HepG2 (cell line): ENCODE data around the gene SGSH. TPM values are rescaled to one million over a fixed set of nuclear protein-coding genes. Genes with fewer than 3 reads are reported as not detected.
A peak's percentile ranks its signal among the peaks of the same experiment; 100 is the strongest.

Experiments used
- CENPT ChIP-seq: sonication (generic); formaldehyde crosslinking; IDR thresholded peaks from 2 replicates; pipeline ENCODE4 v1.8.0; 2022; ENCODE audit warnings: low read depth, mild to moderate bottlenecking, moderate library complexity, missing genetic modification reagents
- DNMT3B ChIP-seq: conservative IDR thresholded peaks from 2 replicates; pipeline ENCODE4 v1.6.1; 2016; ENCODE audit warnings: missing biosample characterization, control low read depth
- MXD4 ChIP-seq: IDR thresholded peaks from 2 replicates; pipeline ENCODE4 v1.6.1; 2016; ENCODE audit warnings: mild to moderate bottlenecking, missing biosample characterization, missing genetic modification reagents
- PTBP1 ChIP-seq: fragments of 200-400 bp; formaldehyde crosslinking; IDR thresholded peaks from 2 replicates; pipeline ENCODE4 v1.6.1; 2018; ENCODE audit warnings: low read length, low read depth; ENCODE audit not compliant: poor library complexity, severe bottlenecking
- SNAPC2 ChIP-seq: sonication (generic); formaldehyde crosslinking; IDR thresholded peaks from 2 replicates; pipeline ENCODE4 v1.8.1; 2022; ENCODE audit warnings: mild to moderate bottlenecking, missing genetic modification reagents
- U2AF2 ChIP-seq: fragments of 200-400 bp; formaldehyde crosslinking; IDR thresholded peaks from 2 replicates; pipeline ENCODE4 v1.6.1; 2017; ENCODE audit warnings: low read depth, mild to moderate bottlenecking, low read length
- ZNF543 ChIP-seq: sonication (generic); formaldehyde crosslinking; IDR thresholded peaks from 2 replicates; pipeline ENCODE4 v1.4.0; 2020; ENCODE audit warnings: mild to moderate bottlenecking, missing genetic modification reagents
- ZNF83 ChIP-seq: sonication (generic); formaldehyde crosslinking; IDR thresholded peaks from 2 replicates; pipeline ENCODE4 v1.4.0; 2020; ENCODE audit warnings: missing genetic modification reagents, mild to moderate bottlenecking, borderline replicate concordance
- polyA plus RNA-seq, 8 experiments: library from polyadenylated mRNA; depleted of rRNA in 3 of 8; stranded (reverse) in 7 of 8; unstranded in 1 of 8; fragments of >200 nt; fragmentation: Illumina TruSeq in 4 of 8; extraction: Trizol in 4 of 8; gene quantifications; 2 replicates each; pipeline versions ENCODE4 v1.2.1 to v1.2.3, GENCODE V29; 2011 to 2016; ENCODE audit warnings: low read depth in 4 of 8, missing spikeins in 1 of 8, mixed read lengths in 1 of 8; ENCODE audit not compliant: insufficient read depth in 1 of 8
- total RNA-seq, 5 experiments: library from RNA; depleted of rRNA; stranded (reverse); fragments of >200 nt; fragmentation: Illumina TruSeq; extraction: Trizol; gene quantifications; 2 replicates each; pipeline ENCODE4 v1.2.3, GENCODE V29; 2016; ENCODE audit warnings: low read depth in 1 of 5
- TF ChIP-seq, protein P1 (sequence below): sonication (generic); formaldehyde crosslinking; IDR thresholded peaks from 2 replicates; pipeline ENCODE4 v1.5.1; 2020; ENCODE audit warnings: mild to moderate bottlenecking, missing genetic modification reagents, borderline replicate concordance
- TF ChIP-seq, protein P2 (sequence below): sonication (generic); formaldehyde crosslinking; IDR thresholded peaks from 2 replicates; pipeline ENCODE4 v1.4.0; 2020; ENCODE audit warnings: mild to moderate bottlenecking, missing genetic modification reagents
- TF ChIP-seq, protein P3 (sequence below): sonication (generic); formaldehyde crosslinking; IDR thresholded peaks from 2 replicates; pipeline ENCODE4 v1.8.0; 2022; ENCODE audit warnings: missing genetic modification reagents, mild to moderate bottlenecking, borderline replicate concordance
- TF ChIP-seq, protein P4 (sequence below): fragments of 450-650 bp; IDR thresholded peaks from 2 replicates; pipeline ENCODE4 v1.6.1; 2017
- TF ChIP-seq, protein P5 (sequence below): IDR thresholded peaks from 2 replicates; pipeline ENCODE4 v1.6.1; 2018; ENCODE audit warnings: missing genetic modification reagents, mild to moderate bottlenecking, missing compliant biosample characterization
- TF ChIP-seq, protein P6 (sequence below): sonication (generic); formaldehyde crosslinking; IDR thresholded peaks from 2 replicates; pipeline ENCODE4 v1.5.0; 2020; ENCODE audit warnings: mild to moderate bottlenecking, missing genetic modification reagents

Gene SGSH
- total and polyA plus RNA-seq, 2 of the 13 experiments (the other 11 are each of a cell fraction or from before 2014, with no cell fraction given): 12.2 to 17.6 TPM

DNA sequence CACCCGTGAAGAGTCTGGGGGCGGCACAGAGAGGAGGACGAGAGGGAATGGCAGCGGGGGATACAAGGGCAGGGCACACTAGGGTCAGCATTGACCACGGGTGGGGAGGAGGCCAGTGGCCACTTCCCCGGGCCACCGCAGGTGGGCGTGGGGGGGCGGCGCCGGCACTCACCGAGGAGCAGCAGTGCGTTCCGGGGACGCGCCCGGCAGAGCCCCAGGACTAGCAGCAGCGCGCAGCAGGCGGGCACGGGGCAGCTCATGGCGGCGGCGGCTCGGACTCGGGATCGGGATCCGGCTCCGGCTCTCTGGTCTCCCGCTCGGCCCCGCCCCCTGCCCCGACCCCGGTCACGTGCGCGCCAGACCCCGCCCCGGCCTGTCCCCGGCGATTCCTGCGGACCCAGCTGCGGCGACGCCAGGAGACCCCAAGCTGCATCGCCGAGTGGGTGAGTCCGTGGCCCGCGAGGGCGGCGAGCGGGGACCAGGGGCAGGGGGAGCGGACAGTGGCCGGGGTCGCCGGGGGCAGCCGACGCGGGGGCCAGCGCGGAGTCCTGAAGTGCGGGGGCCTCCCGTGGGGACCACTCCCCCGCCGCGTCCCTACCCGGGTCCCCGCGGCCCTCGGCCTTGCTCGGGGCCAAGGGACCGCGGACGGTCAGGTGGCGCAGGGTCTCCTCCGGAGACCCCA, at the start of gene SGSH, which contains the start of gene SLC26A11 (continued):
- TF ChIP-seq, protein P1, sequence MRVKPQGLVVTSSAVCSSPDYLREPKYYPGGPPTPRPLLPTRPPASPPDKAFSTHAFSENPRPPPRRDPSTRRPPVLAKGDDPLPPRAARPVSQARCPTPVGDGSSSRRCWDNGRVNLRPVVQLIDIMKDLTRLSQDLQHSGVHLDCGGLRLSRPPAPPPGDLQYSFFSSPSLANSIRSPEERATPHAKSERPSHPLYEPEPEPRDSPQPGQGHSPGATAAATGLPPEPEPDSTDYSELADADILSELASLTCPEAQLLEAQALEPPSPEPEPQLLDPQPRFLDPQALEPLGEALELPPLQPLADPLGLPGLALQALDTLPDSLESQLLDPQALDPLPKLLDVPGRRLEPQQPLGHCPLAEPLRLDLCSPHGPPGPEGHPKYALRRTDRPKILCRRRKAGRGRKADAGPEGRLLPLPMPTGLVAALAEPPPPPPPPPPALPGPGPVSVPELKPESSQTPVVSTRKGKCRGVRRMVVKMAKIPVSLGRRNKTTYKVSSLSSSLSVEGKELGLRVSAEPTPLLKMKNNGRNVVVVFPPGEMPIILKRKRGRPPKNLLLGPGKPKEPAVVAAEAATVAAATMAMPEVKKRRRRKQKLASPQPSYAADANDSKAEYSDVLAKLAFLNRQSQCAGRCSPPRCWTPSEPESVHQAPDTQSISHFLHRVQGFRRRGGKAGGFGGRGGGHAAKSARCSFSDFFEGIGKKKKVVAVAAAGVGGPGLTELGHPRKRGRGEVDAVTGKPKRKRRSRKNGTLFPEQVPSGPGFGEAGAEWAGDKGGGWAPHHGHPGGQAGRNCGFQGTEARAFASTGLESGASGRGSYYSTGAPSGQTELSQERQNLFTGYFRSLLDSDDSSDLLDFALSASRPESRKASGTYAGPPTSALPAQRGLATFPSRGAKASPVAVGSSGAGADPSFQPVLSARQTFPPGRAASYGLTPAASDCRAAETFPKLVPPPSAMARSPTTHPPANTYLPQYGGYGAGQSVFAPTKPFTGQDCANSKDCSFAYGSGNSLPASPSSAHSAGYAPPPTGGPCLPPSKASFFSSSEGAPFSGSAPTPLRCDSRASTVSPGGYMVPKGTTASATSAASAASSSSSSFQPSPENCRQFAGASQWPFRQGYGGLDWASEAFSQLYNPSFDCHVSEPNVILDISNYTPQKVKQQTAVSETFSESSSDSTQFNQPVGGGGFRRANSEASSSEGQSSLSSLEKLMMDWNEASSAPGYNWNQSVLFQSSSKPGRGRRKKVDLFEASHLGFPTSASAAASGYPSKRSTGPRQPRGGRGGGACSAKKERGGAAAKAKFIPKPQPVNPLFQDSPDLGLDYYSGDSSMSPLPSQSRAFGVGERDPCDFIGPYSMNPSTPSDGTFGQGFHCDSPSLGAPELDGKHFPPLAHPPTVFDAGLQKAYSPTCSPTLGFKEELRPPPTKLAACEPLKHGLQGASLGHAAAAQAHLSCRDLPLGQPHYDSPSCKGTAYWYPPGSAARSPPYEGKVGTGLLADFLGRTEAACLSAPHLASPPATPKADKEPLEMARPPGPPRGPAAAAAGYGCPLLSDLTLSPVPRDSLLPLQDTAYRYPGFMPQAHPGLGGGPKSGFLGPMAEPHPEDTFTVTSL: no peak
- TF ChIP-seq, protein P2, sequence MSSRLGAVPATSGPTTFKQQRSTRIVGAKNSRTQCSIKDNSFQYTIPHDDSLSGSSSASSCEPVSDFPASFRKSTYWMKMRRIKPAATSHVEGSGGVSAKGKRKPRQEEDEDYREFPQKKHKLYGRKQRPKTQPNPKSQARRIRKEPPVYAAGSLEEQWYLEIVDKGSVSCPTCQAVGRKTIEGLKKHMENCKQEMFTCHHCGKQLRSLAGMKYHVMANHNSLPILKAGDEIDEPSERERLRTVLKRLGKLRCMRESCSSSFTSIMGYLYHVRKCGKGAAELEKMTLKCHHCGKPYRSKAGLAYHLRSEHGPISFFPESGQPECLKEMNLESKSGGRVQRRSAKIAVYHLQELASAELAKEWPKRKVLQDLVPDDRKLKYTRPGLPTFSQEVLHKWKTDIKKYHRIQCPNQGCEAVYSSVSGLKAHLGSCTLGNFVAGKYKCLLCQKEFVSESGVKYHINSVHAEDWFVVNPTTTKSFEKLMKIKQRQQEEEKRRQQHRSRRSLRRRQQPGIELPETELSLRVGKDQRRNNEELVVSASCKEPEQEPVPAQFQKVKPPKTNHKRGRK: 0 out of 2 replicates have a peak, but pooled peaks have one; percentile 48
- peak; percentile 63; the same call in 1 of the 2 replicates for TF ChIP-seq MXD4
- TF ChIP-seq ZNF543 (CRISPR knock-in tag): peak; percentile 82
- TF ChIP-seq DNMT3B (CRISPR knock-in tag): no peak
- TF ChIP-seq ZNF83 (CRISPR knock-in tag): peak; percentile 77; the same call in 1 of the 2 replicates
- no peak for TF ChIP-seq SNAPC2 (CRISPR knock-in tag)
- no peak for TF ChIP-seq CENPT
- no peak for TF ChIP-seq PTBP1
- TF ChIP-seq U2AF2: no peak
- TF ChIP-seq, protein P3, sequence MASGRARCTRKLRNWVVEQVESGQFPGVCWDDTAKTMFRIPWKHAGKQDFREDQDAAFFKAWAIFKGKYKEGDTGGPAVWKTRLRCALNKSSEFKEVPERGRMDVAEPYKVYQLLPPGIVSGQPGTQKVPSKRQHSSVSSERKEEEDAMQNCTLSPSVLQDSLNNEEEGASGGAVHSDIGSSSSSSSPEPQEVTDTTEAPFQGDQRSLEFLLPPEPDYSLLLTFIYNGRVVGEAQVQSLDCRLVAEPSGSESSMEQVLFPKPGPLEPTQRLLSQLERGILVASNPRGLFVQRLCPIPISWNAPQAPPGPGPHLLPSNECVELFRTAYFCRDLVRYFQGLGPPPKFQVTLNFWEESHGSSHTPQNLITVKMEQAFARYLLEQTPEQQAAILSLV (CRISPR knock-in tag): peak; percentile 86; the same call in 1 of the 2 replicates
- TF ChIP-seq, protein P4, sequence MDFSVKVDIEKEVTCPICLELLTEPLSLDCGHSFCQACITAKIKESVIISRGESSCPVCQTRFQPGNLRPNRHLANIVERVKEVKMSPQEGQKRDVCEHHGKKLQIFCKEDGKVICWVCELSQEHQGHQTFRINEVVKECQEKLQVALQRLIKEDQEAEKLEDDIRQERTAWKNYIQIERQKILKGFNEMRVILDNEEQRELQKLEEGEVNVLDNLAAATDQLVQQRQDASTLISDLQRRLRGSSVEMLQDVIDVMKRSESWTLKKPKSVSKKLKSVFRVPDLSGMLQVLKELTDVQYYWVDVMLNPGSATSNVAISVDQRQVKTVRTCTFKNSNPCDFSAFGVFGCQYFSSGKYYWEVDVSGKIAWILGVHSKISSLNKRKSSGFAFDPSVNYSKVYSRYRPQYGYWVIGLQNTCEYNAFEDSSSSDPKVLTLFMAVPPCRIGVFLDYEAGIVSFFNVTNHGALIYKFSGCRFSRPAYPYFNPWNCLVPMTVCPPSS: no peak
- TF ChIP-seq, protein P5, sequence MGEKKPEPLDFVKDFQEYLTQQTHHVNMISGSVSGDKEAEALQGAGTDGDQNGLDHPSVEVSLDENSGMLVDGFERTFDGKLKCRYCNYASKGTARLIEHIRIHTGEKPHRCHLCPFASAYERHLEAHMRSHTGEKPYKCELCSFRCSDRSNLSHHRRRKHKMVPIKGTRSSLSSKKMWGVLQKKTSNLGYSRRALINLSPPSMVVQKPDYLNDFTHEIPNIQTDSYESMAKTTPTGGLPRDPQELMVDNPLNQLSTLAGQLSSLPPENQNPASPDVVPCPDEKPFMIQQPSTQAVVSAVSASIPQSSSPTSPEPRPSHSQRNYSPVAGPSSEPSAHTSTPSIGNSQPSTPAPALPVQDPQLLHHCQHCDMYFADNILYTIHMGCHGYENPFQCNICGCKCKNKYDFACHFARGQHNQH (CRISPR knock-in tag): 0 out of 2 replicates have a peak, but pooled peaks have one; percentile 52
- TF ChIP-seq, protein P6, sequence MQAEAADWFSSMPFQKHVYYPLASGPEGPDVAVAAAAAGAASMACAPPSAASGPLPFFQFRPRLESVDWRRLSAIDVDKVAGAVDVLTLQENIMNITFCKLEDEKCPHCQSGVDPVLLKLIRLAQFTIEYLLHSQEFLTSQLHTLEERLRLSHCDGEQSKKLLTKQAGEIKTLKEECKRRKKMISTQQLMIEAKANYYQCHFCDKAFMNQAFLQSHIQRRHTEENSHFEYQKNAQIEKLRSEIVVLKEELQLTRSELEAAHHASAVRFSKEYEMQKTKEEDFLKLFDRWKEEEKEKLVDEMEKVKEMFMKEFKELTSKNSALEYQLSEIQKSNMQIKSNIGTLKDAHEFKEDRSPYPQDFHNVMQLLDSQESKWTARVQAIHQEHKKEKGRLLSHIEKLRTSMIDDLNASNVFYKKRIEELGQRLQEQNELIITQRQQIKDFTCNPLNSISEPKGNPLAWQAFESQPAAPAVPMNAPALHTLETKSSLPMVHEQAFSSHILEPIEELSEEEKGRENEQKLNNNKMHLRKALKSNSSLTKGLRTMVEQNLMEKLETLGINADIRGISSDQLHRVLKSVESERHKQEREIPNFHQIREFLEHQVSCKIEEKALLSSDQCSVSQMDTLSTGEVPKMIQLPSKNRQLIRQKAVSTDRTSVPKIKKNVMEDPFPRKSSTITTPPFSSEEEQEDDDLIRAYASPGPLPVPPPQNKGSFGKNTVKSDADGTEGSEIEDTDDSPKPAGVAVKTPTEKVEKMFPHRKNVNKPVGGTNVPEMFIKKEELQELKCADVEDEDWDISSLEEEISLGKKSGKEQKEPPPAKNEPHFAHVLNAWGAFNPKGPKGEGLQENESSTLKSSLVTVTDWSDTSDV: no peak
